HG03108 (cell line): ENCODE measurements around the gene EIF4ENIF1.
"Not testable (repeated sequence)": the region's sequence is repeated elsewhere in the genome, so short reads cannot be mapped to it uniquely, and the experiment has no call there.

Experiments used
- ATAC-seq: cut with Tn5 transposase; IDR thresholded peaks from one replicate; pipeline ENCODE4 v1.9.1; 2021; ENCODE audit warnings: moderate library complexity; ENCODE audit not compliant: unreplicated experiment

EIF4ENIF1 gene

DNA sequence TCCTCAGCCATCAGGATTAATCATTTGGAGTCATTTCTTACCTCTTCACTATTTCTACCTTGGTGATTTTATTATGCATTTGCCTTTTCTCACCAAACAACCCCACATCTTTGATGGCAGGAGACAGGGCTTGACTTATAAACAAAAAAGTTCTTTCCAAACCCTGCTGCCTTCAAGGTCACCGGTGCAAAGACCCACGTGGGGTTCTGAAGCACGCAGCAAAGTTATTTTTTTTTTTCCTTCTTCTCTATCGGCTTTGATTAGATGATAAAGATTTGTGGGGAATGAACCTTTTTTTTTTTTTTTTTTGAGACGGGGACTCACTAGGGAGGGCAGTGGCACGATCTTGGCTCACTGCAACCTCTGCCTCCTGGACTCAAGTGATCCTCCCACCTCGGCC is 46.1 kb downstream of the EIF4ENIF1 start:
- no peak for ATAC-seq

DNA sequence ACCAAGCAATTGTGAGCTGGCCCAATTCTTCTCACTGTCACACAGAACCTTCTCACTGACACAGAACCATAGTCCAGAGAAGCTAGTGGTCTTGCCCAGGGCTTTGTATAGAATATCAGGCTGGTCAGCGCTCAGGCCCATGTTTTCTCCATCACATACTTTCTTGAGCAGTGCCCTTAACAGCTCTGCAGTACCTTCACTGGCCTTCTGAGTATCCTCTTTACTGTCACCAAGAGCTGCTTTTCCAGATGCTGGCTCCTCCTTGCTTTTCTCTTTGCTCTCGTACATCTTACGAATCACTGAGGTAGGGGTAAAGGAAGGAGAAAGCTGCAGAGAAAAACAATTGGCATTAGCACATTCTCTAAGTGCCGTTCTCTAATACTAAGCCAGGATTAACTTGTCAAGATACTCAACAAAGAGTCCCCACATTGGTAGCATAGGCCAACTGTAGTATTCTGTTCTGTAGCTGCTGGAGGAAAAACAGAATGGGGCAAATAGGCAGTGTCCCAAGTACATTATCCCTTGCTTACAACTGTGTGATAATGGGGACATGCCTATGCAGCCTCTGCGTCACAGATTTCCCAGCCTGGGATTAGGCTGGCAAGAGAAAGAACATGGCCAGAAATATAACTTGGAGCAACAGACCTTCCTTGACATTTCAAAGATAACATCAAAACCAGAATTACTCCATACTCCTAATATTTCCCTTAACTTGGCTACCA is 46.7 kb downstream of the EIF4ENIF1 start:
- no peak for ATAC-seq

DNA sequence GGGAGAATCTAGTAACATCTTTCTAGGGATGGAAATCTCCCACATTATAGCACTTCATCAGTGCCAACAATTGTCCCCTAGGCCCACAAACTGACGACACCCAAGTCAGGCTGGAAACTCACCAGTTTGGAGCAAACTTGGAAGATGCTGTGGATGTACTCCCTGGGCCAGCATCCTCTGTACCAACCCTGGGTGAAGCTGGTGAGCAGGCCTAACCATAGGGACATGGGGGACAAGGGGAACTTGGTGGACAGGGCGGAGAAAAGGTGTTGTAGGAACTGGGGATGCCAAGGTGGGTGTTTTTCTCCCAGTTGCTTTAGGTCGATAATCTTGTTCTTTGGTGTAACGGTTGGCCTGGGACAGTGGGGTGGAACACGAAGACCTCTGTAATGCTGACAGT is 48.0 kb downstream of the EIF4ENIF1 start:
- no peak for ATAC-seq

DNA sequence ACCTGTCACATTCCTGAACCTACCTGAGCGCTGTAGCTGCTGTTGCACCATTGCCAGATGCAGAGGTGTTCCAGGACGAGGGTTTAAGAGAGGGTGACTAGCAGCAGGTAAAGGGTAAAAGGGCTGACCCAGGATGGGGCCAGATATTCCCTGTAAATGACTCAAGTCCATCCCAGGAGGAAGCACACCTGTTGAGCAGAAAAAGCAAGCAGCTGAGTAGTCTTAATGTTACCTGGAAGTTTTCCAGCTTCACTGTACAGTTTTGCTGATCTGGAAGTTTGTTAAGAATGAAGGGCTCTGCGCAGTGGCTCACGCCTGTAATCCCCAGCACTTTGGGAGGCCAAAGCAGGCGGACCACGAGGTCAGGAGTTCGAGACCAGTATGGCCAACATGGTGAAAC is 49.0 kb downstream of the EIF4ENIF1 start:
- ATAC-seq: no peak

DNA sequence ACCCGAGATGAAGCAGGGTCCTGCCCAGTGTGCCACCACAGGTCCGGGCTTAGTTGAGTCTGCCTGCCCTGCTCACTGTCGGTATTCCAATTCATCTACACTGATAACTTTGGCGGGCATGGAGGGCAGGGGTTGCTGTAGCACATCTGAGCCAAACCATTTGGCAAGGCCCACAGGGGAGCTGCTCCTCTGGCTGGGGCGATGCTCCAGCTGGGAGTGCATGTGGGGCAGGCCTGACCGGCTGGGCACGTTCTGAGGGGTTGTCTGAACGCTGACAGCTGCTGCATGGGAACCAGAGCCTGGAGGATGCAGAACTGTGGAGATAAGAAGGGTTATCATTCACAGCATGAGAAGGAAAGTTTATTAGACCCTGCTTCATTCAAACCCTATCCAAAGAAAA is 49.8 kb downstream of the EIF4ENIF1 start:
- ATAC-seq: no peak

DNA sequence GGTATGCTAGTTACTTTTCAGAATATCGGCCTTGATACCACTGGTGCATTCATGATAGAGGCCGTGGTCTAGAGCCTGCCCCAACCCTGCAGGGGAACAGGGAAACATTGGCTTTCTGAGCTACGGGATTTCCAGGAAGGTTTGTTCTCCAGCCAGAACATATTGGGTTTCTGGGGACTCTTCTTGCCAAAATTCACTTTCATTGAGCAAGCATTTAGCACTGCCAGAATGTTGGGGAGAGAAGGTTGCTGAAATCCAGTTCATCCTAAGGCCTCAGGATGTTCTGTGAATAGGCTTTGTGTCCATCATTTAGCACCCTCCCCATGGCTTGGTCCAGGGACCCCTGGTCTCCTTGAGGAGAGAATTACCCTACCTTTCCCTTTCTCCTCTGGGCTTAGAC is 53.5 kb downstream of the EIF4ENIF1 start:
- no peak for ATAC-seq

DNA sequence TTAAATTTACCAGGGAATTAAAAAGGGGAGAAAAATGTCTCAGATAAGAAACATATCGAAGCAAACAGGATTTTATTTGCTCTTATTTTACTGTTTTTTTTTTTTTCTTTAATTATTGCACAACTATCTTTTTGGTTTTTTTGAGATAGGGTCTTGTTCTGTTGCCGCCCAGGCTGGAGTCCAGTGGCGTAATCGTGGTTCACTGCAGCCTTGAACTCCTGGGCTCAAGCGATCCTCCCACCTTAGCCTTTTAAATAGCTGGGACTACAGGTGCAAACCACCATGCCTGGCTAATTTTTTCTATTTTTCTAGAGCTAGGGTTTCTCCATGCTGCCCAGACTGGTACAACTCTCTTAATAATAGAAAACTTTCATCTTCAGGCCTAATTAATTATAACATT is 57.7 kb downstream of the EIF4ENIF1 start:
- ATAC-seq: no peak

DNA sequence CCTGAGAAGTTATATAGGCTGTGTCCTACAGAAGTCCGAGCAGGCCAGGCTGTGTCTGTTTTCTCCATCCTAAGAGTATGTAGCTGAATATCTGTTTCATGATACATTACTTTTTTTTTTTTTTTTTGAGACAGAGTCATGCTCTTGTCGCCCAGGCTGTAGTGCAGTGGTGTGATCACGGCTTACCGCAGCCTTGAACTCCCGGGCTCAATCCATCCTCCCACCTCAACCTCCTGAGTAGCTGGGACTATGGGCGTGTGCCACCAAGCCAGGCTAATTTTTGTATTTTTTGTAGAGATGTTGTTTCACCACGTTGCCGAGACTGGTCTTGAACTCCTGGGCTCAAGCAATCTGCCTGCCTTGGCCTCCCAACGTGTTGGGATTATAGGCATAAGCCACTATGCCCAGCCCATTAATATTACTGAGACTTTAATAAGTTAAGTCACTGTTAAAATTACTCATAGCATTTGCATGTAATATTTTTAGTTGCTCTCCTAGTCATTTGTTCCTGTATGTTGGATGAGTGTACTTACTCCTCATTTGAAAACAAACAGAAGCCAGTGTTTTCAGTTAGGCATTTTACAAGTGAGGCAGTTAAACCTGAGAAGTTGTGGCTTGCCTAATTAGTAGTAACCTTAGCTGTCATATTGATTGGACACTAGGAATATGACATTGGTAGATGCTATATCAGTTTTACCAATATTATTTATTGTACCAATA is 64.2 kb downstream of the EIF4ENIF1 start:
- ATAC-seq: no peak

DNA sequence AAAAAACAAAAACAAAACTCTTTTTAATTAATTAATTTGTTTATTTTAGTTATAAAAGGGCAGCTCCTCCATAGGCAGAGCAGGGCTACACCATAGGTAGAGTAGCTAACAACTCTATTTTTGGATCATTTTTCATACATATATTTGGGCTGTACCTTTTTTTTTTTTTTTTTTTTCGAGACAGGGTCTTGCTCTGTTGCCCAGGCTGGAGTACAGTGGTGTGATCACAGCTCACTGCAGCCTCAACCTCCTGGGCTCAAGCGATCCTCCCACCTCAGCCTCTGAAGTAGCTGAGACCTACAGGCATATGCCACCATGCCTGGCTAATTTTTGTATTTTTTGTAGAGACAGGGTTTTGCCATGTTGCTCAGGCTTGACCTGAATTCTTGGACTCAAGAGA is 87.3 kb downstream of the EIF4ENIF1 start:
- not testable (repeated sequence) for ATAC-seq

DNA sequence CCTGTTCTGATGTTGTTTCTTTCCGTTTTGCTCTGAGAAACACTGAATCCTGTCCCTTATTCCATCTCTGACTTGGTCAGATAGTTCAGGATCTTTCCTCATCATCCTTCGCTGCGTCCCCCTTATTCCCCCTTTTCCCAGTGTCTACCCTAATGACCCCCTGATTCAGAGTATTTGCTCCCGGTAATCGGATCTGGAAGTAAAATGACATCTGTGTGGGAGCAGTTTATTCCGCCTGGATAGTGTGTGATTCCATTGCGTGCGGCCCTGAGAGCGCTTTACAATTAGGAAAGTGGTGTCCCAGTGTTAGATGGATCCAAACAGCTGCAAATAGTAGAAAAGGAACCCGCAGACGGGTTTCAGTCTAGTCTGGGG is 89.6 kb downstream of the EIF4ENIF1 start:
- no peak for ATAC-seq

DNA sequence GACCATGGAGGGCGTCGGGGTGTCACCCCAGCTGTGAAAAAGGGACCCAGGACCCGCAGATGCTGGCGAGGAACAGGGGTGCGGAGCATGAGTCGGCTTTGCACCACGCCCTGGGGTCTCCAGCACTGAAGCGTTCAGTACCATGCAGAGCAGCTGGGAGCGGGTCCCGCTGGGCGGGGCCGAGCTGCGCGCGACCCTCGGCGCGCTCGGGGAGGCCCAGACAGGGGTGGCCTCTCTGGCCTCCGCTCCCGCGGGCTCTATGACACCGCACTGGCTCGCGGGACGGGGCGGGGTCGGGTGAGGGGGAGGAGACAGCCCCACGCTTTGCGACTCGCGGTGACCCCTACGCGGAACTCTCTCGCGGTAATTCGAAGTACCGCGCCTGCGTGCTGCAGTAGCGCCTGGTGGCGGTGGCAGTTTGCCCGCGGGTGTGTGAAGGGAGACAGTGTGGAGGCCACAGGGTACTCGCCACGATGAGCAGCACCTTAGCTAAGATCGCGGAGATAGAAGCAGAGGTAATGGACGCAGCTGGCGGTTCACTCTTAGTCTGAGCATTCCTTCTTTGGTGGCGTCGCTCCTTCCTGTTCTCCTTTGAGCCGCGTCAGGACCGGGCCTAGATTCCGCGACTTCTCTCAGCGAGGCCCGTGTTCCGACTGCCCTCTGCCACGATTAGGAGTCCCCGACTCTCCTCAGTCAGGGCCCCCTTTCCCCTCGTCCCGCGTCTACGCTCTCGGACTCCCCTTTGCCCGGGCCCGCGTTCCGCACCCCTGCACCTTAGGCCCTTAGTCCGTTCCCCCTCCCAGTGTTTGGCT is 90.2 kb downstream of the EIF4ENIF1 start, which contains the start of gene DRG1:
DRG1 (plus strand) TSS at position 394 of the 812 bp plus-strand sequence; CDS start at position 474, 80 bp downstream.
- ATAC-seq: peak; percentile 94

DNA sequence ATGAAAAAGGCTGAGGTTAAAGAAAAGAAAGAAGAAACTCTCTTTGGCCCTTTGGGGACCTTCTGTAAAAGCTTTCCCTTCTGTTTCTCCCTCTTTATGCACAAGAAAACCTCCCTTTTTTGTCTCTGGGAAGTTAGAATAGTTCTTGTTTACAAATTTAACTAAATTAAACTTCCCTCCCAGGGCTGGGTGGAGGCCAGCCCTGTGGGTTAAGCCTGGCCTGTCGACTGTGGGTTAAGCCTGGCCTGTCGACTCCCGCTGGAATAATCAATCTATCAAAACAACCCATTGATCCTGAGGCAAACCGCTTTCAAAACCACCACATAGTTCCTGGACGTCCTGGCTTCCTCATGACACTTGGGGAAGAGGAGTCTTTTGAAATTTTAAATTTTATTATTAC is 91.4 kb downstream of the EIF4ENIF1 start:
- ATAC-seq: no peak

DNA sequence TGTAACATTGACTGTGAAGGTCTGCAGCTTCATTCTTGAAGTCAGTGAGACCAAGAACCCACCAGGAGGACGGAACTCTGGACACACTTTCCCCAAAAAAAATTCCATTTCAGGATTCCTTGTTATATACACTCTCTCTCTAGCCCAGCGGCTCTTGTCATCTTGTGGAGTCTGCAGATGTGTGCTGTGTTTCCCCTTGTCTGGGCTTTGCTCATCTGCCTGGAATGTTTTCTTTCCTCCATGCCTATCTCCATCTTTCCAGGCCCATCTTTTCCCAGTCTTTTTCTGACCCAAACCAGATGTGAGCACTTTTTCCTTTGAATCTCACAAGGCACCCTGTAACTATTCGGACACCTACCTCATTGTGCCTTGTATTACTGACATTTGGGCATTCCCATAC is 95.3 kb downstream of the EIF4ENIF1 start:
- no peak for ATAC-seq

DNA sequence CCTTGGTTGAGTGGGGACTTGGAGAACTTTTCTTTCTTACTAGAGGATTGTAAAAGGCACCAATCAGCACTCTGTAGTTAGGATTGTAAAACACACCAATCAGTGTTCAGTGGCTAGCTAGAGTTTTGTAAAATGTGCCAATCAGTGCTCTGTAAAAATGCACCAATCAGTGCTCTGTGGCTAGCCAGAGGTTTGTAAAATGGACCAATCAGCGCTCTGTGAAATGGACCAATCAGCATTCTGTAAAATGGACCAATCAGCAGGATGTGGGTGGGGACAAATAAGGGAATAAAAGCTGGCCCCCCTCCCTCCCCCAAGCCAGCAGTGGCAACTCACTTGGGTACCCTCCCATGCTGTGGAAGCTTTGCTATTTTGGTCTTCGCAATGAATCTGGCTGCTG is 95.7 kb downstream of the EIF4ENIF1 start:
- no peak for ATAC-seq
